Stimulated activated CD4-positive, alpha-beta T cell treated with anti-CD3 and anti-CD28 coated beads, Interleukin-1b, Interleukin-23, amount 100 ng/mL, for 48 hours (primary cell): ENCODE measurements around the gene CATSPER3.

ENCODE experiments used
- DNase-seq: peaks from one replicate; pipeline ENCODE4 v3.0.0-alpha.2; 2020

The CATSPER3 gene

DNA sequence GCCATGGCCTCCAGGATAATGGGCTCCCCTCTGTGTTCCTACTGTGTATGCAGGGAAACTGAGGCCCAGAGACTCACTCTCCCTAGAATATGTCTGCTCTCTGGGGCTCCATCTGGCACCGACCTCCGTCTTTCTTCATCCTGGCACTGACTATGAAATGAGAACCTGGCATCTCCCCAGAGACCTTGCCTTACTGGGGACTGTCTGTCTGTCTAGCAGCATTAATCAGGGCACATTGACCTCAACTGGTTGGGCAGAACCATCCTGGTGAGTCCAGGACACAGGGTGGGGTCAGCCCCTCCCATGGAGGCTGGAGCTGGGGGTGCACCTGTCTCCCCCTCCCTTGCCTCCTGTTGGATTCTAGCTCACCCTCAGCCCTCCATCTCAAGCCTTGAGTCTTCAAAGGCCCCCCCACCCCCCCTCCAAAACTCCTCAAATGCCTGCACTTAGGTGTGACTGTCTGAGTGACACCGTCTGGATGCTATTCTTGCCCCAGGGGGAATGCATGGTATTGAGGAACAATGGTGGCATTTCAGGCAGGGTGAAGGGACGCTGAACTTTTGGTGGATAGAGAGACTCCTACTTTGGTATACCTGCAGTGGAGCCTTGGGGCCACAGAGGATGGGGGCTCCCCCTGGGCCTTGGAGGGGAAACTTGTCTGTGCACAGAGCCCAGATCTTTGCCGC, 79.1 kb downstream of the CATSPER3 start:
- no peak for DNase-seq

DNA sequence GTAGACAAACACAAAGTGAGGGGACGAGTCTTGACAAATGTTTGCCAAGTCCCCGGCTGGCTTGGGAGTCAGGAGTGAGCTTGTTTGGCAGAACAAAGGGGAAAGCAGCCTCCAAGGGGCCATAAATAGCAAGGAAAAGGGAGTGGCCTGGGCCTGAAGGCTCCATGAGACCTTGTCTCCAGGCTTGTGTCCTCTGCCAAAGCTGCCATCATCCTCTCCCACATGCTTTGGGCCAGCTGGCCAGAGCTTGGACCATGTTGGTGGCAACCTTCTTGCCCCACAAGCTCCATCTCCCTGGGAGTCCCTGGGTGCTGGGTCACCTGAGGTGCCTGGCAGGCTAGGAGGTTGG, 79.6 kb downstream of the CATSPER3 start:
- DNase-seq: no peak

DNA sequence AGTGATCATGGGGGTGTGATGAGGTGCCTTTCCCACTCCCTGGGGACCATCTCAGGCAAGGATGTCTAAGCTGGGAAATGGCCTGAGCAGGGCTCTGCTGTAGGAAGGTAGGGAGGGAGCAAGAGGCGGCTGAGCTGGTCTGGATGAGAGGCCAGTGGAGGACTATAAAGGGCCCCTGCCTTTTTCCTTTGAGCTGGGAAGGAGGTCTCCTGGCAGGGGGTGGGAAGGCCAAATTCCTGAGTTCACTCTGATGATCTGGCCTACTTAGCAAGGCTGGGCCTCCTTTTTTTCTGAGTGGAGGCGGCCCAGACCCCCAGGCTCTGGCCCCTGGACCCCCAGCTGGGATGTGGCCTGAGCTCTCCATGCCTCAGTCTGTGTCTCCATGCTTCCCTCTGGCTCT, 80.6 kb downstream of the CATSPER3 start:
- no peak for DNase-seq

DNA sequence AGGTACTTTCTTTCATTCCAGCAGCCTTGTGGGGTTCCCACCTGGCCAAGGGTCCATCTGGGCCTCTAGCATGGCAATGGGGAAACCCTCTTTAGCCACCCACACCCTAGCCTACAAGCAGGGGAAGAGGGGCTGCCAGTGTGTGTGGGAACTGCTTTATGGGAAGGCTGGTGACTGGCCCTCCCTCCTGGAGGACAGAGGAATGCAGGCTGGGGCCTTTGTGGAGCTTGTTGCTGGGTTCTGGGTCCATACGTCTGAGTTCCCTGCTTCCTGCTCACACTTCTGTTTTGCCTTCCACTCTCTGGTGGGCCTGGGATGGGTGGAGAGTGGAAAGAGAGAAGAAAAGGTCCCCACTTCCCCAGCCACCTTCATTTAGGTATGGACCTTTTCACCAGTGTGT, 81.2 kb downstream of the CATSPER3 start:
- no peak for DNase-seq

DNA sequence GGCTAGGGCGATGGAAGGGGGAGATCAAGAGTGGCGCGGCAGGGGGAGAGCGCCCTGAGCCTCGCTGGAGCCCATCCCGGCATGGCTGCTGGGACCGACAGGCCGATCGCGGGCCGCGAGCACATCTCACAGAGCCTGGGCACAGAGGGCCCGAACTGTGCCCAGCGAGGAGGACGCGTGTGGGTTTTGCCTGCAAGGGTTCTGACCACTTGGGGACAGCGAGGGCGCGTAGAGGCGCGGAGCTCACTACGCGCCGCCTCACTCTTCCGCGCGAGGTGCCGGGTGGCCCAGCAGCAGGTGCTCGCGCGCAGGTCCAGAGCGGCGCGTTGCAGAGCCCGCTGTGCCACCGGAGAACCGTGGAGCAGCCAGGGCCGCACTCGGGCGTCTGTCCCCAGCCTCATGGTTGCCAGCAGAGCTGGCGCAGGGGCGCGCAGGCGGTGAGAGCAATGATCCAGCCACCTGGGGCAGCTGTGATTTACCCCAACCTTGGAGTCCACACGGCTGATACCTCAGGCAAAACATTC, 82.6 kb downstream of the CATSPER3 start:
- no peak for DNase-seq

DNA sequence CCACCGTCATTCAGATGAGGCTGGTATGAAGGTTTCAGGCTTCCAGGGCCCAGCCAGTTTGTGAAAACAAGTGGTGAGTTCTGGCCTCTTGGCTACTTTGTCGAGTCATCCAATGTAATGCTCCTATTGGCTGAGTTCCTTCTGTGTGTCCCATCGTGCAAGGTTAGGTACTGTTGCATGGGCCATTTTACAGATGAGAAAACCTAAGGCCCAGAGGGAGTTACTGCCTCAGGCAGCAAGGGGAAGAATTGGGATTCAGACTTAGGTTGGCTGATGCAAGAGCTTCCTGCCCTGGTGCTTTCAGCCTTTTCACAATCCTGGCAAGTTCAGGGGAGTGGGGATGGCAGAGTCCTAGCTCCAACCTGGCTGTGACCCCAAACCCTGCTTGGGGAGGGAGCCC, 83.7 kb downstream of the CATSPER3 start:
- DNase-seq: no peak

DNA sequence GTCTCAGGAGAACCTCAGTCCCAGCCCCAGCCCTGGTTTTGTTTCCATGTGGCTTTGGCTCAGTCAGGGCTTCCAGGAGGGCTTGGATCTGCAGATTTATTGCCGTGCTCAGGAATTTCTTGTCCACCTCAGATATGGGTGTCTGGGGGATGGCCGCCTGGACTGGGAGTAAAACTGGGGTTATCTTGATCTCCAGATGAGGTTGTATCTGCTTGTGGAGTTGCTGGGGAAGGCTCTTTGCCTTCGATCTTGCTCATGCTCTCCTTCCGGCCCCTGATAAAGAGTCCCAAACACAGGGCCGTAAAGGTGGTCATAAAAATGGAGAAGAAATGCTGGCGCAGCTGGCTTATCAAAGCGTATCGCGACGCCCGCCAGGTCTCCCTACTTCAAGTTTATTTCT, 84.2 kb downstream of the CATSPER3 start:
- DNase-seq: no peak

DNA sequence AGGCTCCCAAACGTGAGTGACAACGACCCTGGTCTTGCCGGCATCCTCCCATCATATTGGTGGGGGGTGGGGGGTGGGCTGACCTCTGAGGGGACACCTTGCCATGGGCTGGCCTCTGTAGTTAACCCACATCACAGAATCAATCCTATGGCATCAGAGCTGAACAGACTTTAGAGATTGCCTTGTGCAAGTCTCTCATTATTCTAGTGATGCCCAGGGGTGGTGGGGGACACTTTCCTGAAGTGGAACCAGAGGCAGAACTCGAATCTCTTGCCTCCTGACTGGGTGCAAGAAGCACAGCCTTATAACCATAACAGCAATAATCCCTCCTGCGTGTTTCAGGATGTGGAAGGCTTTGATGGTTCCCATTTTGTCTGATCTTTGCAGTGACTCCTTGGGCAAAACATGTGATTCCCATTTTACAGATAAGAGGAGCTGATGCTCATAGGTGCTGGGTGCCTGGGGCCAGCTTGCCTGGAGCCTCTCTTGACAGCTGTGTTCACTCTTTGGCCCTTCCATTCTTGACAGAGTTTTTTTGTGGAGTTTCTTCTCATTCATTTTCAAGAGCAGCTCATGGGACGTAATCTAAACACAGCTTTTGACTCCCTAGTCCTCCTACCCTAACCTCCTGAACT, 84.9 kb downstream of the CATSPER3 start:
- DNase-seq: no peak

DNA sequence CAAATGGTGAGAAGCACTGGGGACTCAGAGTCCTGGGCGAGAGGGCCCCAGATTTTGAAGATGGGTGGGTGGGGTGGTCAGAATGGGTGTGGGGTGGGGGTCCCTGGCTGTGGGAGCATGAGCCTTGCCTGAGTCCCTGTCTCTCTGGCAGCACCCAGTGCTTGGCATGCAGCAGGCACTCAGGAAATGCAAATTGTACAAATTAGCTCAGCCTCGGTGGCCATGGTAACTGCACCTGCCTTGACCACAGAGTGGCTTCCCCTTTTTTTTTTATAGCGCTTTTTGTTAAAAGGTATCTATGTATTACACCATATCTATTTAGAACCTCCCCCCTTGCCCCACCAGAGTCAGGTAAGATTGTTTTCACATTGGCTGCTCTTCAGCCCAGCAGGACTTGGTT, 85.6 kb downstream of the CATSPER3 start:
- DNase-seq: no peak

DNA sequence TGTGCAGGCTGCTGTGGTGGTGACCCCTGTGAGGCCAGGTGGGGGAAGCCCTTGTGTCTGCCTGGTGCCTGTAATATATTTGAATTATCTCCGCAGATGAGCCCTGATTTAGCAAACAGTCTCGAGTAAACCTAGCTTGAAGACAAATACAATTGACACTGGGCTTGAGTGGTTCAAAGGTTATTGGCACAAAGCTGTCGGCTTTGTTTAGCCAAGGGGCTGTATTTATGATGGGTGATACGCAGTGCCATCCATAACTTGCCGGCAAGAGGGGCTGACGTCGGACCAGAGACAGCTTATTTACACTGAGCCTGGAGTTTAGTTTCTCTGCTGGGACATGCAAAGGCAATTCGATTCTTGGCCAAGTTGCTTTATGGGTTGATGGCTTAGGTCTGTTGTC, 86.3 kb downstream of the CATSPER3 start:
- DNase-seq: no peak

DNA sequence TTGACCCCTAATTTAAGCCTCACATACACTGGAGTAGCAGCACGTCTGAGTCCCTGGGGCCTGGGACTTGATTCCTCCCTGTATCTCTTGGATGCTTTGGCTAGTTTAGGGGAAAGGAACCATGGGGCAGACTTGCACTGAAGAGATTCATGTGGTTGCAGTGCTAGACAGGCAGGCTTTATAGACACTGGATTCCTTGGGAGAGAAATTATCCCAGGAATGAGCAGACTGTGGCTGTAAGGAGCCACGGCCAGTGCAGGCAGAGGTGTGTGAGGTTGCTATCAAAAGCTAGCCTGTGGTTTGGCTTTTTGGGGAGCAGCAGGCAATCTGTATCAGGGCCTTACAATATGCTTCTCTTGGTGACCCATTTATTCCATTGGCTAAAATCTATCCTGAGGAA, 86.8 kb downstream of the CATSPER3 start:
- DNase-seq: no peak

DNA sequence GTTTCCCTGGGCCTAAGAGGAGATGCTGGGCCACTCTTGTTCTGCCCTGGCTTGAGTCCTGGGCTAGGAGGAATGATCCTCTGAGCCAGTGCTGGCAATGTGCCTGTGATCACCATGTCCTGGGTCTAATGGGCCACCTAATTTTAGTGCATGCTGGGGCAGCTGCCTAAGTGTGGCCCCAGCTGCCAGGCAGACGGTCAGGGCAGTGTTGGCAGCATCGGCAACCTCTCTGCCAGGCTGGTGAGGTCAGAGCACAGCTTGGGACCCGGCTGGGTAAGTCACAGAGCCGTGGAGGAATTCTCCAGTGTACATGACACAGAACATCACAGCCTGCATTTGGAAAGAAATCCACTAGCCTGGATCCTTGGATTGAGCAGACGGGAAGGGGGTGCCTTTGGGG, 87.7 kb downstream of the CATSPER3 start:
- no peak for DNase-seq

DNA sequence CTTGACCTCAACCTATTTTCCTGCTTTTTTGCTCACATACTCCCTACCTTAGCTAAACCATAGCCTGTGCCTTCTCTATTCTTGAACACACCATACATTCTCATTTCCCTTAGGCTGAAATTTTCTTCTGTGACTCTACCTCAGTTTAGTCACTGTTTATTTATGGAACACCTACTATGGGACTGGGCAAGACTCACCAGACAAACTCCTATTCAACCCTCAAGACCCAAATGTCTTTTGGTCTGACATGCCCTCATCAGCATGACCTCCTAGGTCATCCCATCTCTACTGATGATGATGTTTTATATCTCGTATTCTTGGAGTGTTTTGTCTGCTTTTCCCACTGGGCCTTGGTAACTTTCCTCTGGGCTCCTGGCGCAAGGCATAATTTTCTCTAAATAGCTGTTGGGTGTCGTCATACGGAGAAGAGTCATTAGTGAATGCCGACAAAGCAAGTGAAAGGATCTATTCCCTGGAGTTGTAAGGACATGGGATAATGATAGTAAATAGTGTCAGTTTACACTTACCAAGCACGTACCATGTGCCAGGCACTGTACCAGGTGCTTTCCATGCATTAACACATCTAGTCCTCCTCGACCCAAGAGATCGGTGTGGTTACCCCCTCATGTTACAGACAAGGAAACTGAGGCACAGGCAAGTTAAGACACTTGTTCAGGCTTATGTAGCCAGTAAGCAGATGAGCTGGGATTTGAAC, 88.8 kb downstream of the CATSPER3 start:
- no peak for DNase-seq

DNA sequence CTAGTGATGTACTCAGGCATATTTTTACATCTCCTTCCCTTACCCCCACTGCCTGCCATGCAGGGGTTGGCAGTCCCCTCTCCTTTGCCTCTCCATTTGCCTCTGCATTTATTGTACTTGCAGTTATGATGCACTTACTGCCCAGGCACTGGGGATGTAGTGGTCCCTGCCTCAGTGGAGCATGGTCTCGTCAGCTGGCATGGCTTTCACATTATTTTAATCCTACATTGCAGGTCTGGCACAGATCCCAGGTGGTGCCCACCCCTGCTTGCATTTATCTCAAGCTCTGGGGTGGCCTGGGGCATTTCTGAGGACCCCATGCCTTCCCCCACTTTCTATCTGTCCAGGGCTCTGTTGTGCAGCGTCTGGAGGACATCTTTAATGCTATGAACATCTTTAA, 89.5 kb downstream of the CATSPER3 start:
- no peak for DNase-seq

DNA sequence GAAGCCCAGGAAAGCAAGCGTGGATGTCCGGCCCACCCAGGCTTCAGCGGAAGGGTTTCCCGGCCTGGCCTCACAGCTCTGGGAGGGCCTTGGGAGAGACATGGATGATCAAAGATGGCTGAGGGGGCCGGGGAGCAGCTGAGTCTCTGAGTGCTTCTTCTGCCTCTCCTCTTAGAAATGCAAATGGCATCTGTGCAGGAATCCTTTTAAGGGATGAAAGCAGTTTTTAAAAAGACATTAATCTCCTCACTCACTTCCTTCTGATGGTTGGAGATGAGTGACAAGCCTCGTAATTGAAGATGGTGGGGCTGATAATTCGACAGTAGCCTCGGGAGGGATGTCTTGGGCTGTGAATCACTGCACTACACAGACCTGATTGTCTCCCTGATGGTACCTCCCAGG, 90.6 kb downstream of the CATSPER3 start:
- no peak for DNase-seq

DNA sequence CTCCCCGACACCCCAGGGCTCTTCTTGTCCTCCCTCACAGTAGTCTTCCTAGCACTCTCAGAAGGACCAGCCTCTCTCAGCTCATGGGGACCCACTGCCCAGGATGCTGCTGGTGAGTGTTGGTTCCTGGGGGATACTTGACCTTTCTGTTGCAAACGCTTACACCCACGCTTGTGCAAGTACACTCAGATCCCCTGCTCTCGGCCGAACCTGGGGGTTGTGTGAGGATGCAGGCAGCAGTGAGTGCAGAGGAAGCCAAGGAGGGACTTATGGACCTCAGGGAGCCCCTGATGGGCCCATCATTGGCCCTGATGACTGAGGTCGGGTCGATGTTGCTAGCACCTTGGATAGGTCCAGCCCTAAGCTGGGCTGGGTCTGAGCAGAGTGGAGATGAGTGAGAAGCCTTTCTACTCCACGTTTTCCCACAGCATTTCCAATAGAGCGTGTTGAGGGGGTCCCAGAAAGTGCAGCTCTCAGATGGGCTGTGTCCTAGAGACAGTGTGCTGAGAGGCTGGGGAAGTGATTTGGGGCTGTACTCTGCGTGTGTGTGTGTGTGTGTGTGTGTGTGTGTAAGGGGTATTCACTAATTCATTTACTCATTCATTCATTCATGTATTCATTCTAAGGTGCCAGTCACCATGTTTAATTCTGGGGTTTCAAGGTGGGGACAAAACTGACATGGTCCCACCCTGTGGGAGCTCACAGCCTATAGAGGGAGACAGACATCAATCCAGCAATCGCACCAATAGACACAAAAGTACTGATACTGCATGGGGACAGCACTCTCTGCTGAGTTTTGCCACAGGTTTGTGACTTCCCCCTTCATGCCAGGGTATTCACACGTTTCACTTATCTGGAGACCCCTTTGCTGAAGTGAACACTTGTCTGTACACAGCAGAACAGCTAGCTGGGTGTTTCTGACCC, 91.6 kb downstream of the CATSPER3 start:
- DNase-seq: no peak

DNA sequence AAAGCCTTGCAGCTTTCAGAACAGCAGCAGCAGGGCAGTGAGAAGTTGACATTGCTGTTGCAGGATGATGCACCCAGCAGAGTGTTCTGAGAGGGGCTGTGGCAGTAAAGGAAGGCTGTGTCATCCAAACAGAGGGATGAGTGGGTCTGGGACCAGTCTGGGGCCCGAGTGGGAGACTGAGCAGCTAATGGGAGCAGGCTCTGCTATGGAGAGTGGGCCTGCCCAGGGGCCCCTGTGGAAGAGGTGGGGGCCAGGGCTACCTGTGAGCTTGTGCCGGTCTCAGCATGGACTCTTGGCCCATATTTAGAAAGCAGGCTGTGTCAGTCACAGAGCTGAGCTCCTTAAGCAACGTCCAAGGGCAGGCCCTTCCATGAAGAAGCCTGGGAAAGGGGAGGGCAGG, 92.3 kb downstream of the CATSPER3 start:
- DNase-seq: no peak

DNA sequence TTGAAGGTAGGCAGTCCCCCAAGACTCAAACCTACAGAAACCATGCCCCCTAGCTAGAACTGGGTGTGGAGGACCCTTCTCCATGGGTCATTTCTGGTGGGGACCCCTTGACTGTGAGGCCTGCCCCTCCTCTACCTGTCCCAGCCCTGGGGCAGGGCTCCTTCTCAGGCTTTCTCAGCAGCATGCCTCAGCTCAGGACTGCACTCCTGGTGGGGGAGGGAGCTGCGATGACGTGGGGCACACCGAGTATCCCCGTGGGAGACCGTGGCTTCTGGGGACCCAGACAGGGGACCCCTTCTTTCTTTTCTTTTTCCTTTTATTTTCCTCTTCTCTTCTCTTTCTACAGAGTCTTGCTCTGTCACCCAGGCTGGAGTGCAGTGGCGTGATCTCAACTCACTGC, 93.3 kb downstream of the CATSPER3 start:
- no peak for DNase-seq
